HG02588 (cell line): ENCODE results near the gene PKD2L1.
"Not testable (repeated sequence)": the region's sequence is repeated elsewhere in the genome, so short reads cannot be mapped to it uniquely, and the experiment has no call there.

Source experiments
- ATAC-seq: cut with Tn5 transposase; IDR thresholded peaks from one replicate; pipeline ENCODE4 v1.9.1; 2021; ENCODE audit warnings: mild to moderate bottlenecking, moderate library complexity; ENCODE audit not compliant: unreplicated experiment

The PKD2L1 gene

GRCh38 chr10:100330079-100330478 is at the start of gene PKD2L1:
Gene PKD2L1, minus strand, starts transcription at chr10:100330228. Its CDS starts 125 bp downstream, at chr10:100330103.
- no peak for ATAC-seq

GRCh38 chr10:100377830-100378229 is 47.8 kb upstream of the PKD2L1 start:
- no peak for ATAC-seq

GRCh38 chr10:100376656-100377055 is 46.6 kb upstream of the PKD2L1 start:
- ATAC-seq = not testable (repeated sequence)

- not testable (repeated sequence) for ATAC-seq
Observed at GRCh38 chr10:100374677-100375353, 44.8 kb upstream of the PKD2L1 start.

GRCh38 chr10:100374200-100374655 is 44.2 kb upstream of the PKD2L1 start:
- ATAC-seq = no peak

- ATAC-seq = peak; percentile 90
Observed at GRCh38 chr10:100373298-100374199, 43.5 kb upstream of the PKD2L1 start.

- ATAC-seq = no peak
Observed at GRCh38 chr10:100372415-100373297, 42.6 kb upstream of the PKD2L1 start.

GRCh38 chr10:100371482-100372027 is 41.5 kb upstream of the PKD2L1 start:
- ATAC-seq = no peak

GRCh38 chr10:100370714-100371481 is 40.9 kb upstream of the PKD2L1 start:
- no peak for ATAC-seq

GRCh38 chr10:100368721-100369120 is 38.7 kb upstream of the PKD2L1 start:
- no peak for ATAC-seq

- ATAC-seq = no peak
Observed at GRCh38 chr10:100364735-100365391, 34.8 kb upstream of the PKD2L1 start.

- ATAC-seq = no peak
Observed at GRCh38 chr10:100364175-100364574, 34.1 kb upstream of the PKD2L1 start.

GRCh38 chr10:100362570-100363496 is 32.8 kb upstream of the PKD2L1 start:
- ATAC-seq = no peak

- ATAC-seq = no peak
Observed at GRCh38 chr10:100360234-100360633, 30.2 kb upstream of the PKD2L1 start.

- ATAC-seq = no peak
Observed at GRCh38 chr10:100359529-100360150, 29.6 kb upstream of the PKD2L1 start.

- no peak for ATAC-seq
Observed at GRCh38 chr10:100359030-100359432, 29.0 kb upstream of the PKD2L1 start.

- ATAC-seq = no peak
Observed at GRCh38 chr10:100357059-100357858, 27.2 kb upstream of the PKD2L1 start.
